GM12801 (cell line): ENCODE data around the gene AP3M1.

Experiments
- TF ChIP-seq, protein P1 (sequence below): IDR thresholded peaks from one replicate; pipeline ENCODE4 v1.5.1; 2011; ENCODE audit warnings: control low read depth; ENCODE audit not compliant: insufficient read length; ENCODE audit errors: extremely low read depth

Gene AP3M1

DNA sequence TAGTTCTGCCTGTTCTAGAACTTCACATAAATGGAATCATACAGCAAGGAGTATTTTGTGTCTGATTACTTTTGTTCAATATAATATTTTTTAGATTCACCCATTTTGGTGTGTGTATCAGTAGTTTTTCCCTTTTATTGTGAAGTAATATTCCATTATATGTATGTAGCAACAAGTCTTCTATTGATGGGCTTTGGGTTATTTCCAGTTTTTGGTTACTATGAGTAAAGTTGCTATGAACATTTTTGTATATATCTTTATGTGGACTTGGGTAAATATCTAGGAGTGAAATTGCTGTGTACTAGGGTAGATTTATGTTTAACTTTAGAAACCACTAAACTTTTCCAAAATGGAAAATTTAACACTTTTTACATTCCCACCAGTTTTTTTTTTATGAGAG lies 36.0 kb upstream of the AP3M1 start:
- TF ChIP-seq, protein P1, sequence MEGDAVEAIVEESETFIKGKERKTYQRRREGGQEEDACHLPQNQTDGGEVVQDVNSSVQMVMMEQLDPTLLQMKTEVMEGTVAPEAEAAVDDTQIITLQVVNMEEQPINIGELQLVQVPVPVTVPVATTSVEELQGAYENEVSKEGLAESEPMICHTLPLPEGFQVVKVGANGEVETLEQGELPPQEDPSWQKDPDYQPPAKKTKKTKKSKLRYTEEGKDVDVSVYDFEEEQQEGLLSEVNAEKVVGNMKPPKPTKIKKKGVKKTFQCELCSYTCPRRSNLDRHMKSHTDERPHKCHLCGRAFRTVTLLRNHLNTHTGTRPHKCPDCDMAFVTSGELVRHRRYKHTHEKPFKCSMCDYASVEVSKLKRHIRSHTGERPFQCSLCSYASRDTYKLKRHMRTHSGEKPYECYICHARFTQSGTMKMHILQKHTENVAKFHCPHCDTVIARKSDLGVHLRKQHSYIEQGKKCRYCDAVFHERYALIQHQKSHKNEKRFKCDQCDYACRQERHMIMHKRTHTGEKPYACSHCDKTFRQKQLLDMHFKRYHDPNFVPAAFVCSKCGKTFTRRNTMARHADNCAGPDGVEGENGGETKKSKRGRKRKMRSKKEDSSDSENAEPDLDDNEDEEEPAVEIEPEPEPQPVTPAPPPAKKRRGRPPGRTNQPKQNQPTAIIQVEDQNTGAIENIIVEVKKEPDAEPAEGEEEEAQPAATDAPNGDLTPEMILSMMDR = no peak

DNA sequence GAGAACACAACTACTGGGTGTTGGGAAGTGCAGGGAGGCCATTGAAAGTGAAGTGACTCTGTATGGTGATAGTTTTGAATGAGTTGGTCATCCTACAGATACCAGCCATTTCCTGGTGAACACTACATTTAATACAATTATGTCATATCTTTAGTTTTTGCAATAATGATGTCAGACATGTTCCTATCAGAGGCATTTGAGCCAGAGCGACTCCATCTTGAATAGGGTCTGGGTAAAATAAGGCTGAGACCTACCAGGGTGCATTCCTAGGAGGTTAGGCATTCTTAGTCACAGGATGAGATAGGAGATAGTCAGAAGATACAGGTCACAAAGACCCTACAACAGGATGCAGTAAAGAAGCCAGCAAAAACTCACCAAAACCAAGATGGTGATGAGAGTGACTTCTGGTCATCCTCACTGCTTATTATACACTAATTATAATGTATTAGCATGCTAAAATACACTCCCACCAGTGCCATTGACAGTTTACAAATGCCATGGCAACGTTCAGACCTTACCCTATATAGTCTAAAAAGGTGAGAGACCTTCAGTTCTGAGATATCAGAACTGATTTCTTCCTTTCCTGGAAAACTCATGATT lies 28.6 kb upstream of the AP3M1 start:
- TF ChIP-seq, protein P1 = no peak

DNA sequence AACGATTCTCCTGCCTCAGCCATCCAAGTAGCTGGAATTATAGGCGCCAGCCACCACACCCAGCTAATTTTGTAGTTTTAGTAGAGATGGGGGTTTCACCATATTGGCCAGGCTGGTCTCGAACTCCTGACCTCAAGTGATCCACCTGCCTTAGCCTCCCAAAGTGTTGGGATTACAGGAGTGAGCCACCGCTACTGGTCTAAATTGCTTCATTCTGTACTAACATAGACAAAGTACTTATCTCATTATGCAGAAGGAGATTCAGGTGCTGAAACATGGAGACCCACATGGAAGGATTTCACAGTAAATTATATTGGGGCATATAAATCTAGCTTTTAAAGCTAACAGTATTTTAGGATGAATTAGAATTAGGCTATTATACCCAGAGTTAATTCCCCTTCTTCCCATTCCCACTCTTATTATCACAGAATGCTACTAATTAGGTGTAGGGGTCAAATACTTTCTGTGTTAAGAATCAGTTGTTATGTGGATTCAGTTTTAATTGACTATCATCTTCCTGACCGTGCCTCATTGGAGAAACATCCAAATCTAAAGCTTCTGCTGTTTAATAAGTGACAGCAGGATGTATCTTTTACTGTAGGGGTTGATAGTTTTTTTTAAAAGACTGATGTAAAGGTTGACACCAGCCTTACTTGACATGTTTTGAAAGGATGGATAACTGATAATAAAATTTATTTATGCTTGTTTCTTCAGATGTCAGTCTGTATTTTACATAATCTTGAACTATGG lies 27.6 kb upstream of the AP3M1 start:
- TF ChIP-seq, protein P1 = no peak

DNA sequence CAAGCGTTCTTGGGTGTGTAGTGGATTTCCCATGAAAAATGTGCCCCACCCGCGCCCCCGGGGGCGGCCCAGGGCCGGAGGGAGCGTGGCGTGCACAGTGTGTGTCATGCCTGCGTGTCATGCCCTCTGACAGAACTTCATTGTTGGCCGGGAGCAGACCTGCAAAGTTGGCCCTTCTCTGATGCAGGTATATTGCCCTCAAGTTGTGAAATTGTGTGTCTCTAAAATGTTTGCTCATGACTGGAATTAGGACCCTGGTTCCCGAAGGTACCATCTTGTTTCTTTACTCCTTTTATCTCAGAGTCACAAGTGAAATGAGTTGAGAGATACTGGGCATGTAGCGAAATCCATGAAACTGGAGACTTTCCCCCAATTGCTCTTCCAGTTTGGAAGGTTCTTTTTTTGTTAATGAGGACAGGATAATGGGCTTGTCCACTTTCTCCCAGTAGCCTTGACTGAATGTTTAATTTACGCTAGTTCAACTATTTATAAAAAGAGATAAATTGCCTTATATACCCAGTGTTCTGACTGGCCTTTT lies 26.6 kb upstream of the AP3M1 start:
- TF ChIP-seq, protein P1 = no peak

DNA sequence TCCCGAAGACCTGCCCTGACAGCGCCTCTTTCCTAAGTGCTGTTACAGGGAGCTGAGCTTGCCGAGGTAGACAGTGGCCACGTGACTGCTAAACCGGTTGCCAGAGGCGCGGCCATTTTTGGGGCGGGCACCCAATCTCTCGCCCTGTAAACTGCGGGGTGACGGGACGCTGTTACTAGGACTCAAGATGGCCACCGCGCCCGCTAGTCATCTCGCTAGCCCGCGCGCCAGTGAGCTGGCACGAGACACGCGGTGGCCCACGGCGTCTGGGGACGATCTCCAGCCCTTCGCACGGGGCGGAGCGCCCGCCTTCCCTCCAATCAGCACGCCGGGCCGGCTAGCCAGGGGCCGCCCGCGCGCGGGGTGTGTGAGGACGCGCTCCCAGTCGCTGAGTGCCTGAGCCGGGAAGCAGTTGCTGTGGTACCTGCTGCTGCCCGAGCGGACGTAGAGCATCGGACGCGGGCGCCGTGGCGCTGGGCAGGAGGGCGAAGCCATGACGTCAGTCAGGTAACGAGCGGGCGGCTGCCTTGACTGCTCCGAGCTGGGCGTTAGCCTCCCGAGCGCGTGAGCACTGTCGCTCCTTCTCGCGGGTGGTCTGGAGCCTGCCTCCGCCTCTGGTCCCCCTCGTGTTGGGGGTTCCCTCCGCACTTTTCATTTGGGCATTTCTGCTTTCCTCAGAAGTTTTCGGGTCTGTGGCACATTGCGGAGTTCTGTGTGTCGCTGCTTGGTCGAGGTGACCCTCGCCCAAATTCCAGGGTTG lies 25.9 kb upstream of the AP3M1 start:
- TF ChIP-seq, protein P1 = no peak

DNA sequence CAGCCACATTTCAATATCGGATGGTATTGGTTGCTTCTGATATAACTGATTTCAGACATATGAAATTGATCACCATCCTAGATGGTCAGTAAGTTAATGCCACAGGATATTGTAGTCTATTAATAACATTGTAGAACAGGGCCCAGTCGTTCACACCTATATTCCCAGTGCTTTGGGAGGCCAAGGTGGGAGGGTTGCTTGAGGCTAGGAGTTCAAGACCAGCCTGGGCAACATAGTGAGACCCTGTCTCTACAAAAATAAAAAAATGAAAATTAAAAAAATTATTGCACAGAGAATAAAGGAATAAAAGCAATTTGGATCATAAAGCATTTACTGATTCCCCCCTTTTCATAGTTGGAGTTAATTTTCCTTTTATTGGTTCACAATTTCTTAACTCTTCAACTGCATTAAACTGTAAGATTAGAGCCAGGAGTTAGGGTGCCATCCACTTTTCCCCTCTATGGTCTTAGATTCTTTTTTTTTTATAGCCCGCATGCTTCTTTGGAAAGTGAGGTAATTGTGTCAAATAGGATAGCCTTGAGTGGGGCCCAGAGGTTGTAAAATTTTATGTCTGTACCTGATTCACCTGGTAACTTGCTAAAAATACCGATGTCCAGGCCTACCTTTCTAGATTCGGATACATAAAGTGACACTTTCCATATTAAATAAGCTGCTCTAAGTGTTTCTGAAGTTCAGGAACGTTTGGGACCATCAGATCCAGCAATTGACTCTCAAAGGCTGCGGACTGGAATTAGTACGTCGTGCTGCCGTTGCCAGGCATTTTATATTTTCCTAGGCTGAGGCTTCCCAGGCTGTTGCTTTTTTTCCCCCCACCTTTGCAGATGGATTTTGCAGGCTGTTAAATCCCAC lies 25.1 kb upstream of the AP3M1 start:
- TF ChIP-seq, protein P1 = no peak
